GM21515 (cell line): ENCODE measurements around the gene NELFA.
"Not testable (repeated sequence)": the region's sequence is repeated elsewhere in the genome, so short reads cannot be mapped to it uniquely, and the experiment has no call there.

ENCODE experiments used
- ATAC-seq: cut with Tn5 transposase; IDR thresholded peaks from one replicate; pipeline ENCODE4 v1.9.1; 2021; ENCODE audit not compliant: unreplicated experiment

NELFA gene

DNA sequence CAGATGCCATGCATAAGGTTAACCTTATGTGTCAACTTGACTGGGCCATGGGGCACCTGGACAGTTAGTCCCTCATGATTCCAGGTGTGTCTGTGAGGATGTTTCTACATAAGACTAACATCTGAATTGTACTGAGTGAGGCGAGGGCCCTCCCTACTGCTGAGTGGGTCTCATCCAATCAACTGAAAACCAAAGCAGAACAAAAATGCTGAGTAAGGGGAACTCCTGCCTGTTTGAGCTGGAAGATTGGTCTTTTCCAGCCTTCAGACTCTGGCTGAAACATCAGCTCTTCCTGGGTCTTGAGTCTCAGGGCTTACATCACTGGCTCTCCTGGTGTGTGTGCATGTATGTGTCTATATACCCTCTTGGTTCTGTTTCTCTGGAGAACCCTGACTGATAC, 13.8 kb downstream of the NELFA start:
- no peak for ATAC-seq

DNA sequence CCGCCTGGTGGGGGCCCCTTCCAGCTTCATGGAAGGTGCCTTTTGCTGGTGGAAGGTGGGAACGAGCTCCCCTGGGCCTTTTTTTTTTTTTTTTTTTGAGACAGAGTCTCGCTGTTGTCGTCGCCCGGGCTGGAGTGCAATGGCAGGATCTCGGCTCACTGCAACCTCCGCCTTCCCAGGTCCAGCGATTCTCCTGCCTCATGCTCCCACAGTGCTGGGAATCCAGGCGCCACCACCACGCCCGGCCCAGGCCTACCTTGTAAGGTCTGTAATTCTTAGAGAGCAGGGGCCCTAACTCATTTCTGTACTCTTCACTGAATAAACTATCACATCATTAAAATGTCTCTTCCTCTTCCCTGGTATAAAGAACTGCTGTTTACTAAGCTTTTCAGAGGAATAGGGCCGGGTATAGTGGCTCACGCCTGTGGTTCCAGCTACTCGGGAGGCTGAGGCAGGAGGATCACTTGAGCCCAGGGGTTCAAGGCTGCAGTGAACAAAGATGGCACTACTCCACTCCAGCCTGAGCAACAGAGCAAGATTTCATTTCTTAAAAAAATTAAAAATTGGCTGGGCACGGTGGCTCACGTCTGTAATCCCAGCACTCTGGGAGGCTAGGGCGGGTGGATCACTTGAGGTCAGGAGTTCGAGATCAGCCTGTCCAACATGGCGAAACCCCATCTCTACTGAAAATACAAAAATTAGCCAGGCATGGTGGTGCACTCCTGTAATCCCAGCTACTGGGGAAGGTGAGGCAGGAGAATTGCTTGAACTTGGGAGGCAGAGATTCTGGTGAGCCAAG, 14.9 kb downstream of the NELFA start:
- ATAC-seq: not testable (repeated sequence)

DNA sequence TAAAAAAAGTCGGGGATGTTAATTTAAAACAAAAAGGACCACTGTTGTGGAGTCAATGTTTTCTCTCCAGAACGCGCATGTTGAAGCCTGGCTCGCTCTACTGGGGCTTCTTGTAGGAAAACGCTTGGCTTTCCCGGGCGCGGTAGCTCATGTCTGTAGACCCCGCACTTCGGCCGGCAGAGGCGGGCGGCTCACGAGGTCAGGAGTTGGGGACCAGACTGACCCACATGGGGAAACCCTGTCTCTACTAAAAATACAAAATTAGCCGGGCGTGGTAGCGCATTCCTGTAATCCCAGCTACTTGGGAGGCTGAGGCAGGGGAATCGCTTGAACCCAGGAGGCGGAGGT, 15.6 kb downstream of the NELFA start:
- no peak for ATAC-seq

DNA sequence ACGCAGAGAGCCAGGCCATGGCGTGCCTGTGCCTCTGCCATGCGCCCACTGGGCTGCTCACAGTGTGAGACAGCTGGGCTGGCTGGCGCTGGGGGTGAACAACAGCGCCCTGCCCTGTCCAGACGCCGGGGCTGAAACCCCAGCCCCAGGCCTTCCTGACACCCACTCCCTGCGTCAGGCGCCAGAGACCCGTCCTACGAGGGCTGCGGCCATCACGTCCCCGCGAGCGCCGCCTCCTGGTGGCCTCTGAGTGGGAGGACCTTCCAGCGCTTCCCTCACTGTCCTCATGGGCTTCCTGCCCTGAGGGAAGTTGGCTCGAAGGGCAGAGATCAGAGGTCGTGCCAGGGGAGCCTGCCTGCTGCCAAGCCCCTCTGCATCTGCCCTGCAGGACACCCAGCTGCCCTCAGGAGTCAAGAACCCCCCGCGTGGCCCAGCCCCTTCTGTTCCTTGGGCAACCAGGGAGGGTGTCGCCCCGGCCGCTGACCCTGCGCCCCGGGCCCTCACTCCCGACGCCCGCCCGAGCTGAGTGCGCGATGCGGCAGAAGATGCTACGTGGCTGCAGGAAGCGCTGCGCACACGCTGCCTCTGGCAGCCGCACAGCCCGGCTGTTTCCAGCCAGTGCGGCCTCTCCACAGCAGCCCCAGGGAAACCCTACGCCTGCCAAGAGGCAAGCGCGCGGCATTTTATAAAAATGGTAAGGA, 16.2 kb downstream of the NELFA start:
- no peak for ATAC-seq

DNA sequence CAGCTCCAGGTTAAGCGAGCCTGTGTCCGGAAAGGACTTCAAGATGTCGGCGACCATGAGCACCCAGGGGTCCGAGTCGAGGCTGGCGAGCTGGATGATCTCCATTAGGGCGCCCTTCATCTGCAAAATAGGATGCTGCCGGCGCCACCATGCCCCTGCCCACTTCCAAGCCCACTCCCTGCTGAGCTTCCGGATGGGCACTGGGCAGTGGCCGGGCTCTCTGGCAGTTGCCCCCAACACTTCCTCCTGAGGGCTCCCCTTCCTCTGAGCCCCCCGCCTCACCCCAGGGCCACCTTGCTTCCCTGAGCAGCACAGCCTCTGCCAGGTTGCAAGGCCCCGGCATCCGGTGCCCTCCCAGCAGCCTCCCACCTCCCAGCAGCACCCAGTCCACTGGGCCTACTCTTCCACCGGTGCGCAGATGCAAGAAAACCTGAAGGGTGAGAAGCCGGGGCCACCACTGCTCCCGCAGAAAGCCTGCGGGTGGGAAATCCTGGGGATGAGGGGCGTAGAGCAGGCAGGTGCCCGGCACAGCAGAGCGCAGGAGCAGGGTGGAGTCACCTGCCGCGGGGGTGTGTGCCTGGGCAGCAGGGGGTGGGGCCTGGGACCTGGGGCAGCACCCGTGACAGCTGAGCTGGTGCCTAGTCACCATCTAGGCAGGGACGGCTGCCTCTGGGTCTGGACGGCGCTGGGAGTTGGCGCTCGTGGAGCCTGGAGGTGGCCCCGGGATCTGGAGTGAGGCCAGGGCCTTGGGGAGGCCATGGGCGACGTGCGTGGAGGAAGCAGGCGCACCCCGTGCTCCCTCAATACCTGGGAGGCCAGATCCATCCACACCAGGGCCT, 17.0 kb downstream of the NELFA start:
- no peak for ATAC-seq

DNA sequence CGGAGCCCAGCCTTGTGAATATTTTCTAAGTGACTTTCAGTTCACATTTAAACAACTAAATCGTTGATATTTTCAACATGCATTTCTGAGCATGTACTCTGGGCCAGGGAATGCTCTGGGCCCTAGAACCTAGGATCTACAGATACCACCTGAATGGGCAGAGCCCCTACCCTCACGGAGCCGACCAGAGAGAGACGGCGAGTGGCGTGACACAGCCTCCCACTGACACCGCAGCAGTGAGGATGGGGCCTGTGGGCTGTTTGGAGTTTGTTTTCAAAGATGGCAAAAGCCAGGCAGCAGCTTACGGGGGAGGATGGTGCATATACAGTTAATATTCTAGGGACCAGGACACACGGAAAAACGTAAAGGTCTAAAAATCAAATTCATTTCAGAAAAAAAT, 17.7 kb downstream of the NELFA start:
- ATAC-seq: no peak

DNA sequence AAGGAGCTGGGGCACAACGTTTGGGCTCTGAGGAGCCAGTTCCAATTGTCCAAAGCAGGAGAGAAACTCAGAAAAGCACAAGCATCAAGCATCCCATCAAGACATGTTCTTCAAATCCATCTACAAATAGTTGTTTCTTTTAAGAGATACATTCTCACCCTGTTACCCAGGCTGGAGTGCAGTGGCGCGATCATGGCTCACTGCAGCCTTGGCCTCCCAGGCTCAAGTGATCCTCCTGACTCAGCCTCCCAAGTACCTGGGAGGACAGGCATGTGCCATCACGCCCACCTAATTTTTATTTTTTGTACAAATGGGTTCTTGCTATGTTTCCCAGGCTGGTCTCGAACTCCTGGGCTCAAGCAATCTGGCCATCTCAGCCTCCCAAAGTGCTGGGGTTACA, 18.1 kb downstream of the NELFA start:
- ATAC-seq: no peak

DNA sequence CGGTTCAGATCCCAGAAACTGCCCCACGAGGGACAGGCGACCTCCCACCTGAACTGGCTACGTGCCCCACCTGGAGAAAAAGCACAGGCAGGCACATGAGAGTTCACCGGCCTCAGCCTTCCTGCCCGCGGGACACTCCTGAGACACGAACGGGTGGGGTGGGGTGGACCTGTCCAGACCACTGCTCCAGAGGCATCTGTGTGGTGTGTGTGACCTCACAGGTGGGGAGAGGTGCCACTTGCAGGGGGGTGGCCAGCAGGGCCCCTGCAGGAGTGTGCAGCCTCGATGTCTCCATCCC, 18.5 kb downstream of the NELFA start:
- no peak for ATAC-seq

DNA sequence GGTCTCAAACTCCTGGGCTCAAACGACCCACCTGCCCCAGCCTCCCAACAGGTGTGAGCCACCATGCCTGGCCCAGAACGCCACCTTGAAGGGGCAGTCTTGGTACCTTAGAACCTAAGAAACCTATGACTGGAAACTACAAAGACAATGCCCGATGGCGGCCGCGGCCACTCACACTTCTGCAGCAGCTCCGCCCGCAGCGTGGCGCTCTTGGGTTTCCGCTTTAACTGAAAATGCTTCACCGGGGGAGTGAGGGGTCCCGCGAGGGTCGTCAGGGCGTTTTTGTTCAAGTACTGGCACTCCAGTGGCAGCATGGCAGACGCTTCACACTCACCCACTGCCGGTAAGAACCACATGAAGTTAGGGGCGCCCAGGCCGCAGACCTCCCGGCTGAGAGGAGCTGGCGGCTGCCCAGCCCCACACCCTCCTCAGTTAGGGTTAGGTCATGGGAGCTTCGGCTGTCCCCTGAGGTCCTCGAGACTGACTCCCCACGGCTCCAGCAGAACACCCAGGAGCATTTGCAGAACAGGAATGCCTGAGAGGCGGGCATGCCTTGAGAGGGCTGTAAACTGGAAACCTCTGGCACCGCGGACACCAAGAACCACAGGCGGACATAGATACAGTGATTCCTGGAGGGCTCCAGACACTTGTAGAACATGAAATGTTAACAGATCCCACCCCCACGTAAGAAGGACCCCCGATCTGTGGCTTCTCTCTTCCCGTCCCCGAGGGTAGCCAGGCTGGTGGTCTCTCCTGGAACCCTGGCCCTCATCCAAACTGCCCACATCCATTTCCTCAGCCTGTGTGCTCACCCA, 19.0 kb downstream of the NELFA start:
- no peak for ATAC-seq

DNA sequence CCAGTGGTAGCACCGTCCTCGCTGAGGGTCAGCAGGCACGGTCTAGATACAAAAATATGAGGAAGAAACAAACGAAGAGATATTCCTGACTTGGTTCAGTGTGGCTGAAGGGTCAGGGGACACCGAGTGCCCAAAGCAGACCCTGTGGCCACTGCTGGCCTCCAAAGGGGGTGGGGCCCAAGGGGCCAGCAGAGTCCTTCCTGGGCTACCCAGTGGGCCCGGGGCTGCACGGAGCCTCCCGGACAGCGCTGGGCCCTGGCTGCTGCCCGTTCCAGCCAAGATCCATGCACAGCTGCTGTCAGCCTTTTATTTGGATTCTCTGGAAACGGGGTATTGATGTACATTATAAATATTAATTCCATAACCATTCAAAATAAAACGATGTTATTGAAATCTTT, 20.4 kb downstream of the NELFA start:
- no peak for ATAC-seq

DNA sequence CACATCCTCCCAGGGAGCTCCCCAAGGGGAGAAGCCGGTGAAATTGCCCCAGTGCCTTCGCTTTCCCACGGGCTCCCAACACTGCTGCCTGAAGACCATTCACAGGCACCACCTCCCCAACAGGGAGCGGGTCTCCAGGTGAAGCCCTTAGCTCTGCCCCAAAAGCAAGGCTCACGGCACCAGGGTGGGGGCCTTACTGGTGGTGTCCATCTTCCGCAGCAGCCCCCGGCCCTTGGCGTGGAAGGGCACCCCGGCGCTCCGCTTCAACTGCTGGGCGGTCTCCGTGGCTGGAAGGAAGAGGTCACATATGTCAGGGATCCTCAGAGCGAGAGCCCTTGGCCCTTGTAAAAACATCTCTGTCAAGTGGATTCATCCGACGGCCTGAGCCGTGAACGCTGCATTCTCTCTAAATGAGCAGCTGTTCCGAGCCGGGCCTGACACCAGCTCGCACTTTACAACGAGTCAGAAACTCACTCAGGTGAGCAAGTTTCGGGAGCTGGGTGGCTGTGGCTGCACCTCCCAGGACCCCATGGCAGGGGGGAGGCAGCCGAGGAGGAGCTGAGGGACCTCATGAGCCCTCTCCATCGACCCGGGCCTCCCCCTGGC, 20.9 kb downstream of the NELFA start:
- no peak for ATAC-seq

DNA sequence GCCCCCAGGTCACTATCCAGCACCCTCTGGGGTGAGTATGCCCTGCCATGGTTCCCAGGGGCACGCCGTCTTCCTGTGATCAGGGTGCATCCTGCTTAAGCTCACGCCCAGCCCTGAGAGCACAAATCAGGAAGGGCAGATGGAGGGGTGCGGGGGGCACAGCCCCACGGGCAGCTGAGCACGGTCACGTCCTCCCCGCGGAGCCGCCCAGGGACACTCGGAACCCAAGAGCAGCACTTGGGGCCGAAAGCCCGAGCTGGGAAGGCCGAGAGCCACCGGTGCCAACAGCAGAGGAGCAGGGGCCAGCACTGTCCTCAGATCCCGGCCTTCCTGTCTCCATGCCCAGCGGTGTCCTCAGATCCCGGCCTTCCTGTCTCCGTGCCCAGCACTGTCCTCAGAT, 21.5 kb downstream of the NELFA start:
- no peak for ATAC-seq

DNA sequence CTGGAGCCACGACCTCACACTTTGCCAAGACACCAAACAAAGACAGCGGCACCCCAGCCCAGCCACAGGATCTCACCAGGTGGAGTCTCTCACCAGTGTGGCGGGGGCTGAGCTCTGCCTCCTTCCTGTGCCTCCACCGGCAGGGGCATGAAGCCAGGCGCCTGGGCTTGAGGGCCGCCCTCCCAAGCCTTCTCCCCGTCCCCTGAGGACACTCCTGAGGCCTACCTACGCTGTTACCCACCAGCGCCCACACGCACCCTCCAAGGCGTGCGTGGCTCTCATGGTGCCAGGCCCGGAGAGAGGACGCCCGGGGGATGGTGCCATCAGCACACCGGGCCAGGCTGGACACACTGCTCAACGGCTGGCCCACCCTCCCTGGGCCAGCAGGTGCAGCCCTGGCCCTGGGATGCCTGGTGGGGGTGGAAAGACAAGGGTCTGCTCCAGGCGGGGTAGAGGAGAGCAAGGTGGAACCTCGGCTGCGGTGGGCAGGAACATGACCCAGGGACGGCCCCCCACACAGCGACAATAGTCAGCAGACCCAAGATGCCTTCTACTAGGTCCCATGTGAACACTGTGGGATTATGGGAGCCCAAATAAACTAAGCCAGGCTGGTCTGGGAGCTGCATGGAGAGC, 22.1 kb downstream of the NELFA start:
- no peak for ATAC-seq

DNA sequence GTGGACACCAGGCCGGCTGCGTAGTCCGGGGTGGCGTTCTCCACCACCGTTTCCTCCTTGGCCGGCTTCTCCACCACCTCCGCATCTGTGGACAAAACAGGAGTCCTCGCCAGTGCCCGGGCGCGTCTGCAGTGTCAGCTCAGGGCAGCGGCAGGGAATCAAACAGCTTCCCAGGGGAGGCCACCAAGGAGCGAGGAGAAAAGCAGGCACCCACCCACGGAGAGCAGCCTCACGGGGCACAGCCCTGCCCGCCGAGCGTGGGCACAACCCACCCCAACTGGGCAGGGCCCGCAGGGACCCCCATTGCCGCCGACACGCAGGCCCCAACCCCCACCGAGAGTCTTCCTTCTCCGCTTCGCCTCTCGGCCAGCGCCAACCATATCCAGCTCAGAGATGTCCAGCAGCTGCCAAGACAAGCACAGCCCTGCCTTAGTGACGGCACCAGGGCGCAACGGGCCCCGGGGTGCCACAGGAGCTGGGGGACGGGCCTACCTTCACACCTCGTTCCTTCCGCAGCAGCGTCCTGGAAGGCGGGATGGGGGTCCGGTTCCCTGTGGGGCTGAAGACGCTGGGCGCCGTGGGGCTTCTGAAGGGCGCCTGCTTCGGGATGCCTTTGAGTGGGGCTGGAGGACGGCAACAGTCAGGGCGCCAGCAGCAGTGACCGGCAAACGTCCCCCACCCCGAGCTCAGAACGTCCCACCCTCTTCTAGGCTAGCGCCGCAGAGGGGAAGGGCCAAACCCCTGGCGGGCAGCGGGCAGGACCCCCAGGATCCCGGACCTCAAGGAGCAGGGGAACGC, 22.8 kb downstream of the NELFA start:
- no peak for ATAC-seq

DNA sequence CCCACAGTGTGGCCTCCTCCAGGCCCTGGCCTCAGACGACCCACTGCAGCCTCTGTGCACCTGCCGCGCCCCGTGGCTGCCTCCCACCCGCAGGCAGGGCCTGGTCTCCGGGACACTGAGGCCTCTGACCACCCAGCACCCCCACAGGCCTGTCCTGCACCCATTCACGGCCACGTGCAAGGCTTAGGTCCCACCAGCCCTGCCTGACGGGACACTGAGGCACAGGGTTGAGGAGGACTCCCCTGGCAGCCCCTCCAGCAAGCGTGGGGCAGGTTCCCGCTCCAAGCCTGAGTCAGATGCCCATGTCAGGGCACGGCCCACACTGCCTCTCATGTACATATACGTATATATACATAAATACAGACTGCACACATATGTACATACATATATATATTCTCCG, 23.5 kb downstream of the NELFA start:
- ATAC-seq: no peak

DNA sequence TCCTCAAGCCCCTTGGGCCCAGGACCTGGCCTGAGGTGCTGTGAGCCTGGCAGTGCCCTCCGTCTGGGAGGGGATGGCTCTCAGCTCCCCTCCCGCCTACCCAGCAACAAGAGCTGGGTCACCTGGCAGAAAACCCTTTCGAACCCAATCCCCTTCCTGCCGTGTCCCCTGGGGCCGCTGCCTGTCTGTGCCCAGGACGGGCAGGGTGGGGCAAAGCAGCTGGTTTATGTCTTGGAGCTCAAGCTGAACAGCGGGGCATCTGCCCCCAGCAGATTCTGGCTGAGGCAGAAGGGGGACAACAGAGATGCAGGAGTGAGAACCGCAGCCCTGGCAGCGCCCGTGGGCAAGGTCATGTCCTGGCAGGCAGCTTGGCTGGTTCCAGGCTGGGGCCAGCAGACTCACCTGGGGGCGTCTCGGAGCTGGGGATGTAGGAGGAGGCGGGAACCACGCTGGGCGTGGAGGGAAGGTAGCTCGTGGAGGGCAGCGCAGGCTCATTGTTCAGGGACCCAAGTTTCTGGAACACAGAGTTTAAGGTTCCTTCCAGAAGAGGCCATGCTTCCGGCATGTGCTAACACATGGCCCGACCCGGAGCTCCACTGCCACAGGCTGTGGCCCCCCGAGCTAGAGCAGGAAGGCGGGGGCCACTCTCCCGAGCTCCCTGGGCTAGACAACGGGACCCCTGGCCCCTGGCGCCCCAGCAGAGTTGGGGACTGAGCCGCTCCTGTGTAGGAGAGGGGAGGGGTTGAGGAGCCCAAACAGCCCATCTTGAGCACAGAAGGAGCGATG, 24.2 kb downstream of the NELFA start:
- ATAC-seq: no peak

DNA sequence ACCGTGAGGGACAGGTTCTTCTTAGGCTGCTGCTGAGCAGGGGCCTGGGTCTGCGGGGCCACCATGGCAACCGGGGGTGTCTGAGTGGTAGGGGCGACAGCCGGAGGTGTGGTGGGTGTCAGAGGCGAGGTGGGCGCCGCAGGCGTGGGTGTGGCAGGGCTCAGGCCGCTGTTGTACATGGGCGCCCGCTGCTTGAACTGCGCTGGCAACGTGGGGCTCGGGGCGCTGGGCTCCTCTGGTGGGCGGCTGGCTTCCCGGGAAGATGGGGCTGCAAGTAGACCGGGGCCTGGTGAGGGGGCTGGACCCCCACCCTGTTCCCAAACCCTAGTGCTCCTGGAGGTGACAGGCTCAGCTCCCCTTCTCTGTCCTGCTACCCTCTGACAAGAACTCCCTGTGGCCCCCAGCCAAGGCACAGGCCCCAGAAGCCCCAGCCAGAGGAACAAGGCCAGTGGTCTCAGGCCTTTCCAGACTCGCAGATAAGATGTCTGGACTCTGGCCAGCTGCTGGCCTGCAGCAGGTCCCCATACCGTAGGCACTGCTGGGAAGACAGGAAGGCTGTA, 24.8 kb downstream of the NELFA start:
- ATAC-seq: no peak

DNA sequence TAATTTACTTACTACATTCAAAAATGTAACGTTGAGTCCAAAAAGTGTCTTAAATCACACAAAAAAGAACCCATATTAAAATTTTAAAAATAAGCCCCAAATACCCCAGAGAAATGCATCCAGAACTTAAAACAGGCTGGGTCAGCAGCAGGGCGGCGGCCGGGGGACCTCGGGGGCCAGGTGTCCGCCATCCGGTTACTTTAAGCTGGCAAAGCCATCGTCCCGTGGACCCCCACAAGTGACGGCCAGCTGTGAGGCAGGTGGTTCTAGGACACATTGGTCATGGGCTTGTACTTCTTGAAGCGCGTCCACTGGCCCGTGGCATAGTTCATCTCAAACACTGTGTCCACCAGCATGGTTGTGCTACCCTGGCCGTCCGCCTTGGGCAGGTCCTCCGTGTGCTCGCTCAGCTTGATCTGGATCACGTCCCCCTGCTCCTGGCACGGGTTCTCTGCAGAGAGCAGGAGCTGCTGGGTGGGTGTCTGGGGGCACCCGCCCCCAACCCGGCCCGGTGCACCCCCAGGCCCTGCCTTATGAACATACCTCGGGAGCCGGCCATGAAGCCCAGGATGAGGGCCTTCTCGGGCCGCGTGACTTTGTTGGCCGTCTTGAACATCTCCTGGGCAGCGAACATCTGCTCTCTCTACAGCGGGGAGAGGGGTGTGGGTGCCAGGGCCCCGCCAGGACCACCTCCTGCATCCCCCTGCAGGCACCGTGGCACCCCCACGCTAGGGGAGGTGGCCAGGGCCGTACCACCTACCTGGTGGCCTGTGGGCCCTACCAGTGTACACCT, 25.5 kb downstream of the NELFA start:
- ATAC-seq: no peak
